Measurements from ENCODE around the gene RBM6. TPM values are rescaled to one million over a fixed set of nuclear protein-coding genes. Genes with fewer than 3 reads are reported as not detected.

RBM6 gene
- total and polyA plus RNA-seq, 2 of the 4 experiments (the other 2 are of a cell fraction): 38.5 to 64.6 TPM

GRCh38 chr3:49908373-49909199 lies 31.4 kb upstream of the RBM6 start:
- Histone ChIP-seq H3K27me3 (ENCODE audit: control insufficient read depth, insufficient read depth, low read length) (no peaks in the 10 kb centered on the region), H3K4me2 (ENCODE audit: low read depth, low read length) (no peak overlapping the region), H3K18ac (ENCODE audit: low read depth, low read length) (no peak overlapping the region), H3K9me1 (ENCODE audit: insufficient read depth, low read length) (no peaks in the 10 kb centered on the region), H3K4ac (ENCODE audit: low read depth, low read length) (no peak overlapping the region), H2BK20ac (ENCODE audit: low read depth, low read length) (no peak overlapping the region), H2BK15ac (ENCODE audit: low read depth, low read length) (no peak overlapping the region), H2BK120ac (ENCODE audit: low read depth, low read length) (no peak overlapping the region), H3K14ac (replicated peaks; ENCODE audit: low read depth, low read length) (no peak overlapping the region), H3K36me3 (ENCODE audit: control insufficient read depth, insufficient read depth, low read length) (peaks cover 21% of the 10 kb centered on the region), H2AFZ (replicated peaks; ENCODE audit: low read length, poor library complexity) (no peak overlapping the region), H3K9me3 (ENCODE audit: control insufficient read depth, insufficient read depth, low read length) (no peaks in the 10 kb centered on the region), H2BK5ac (ENCODE audit: low read depth, low read length, poor library complexity, severe bottlenecking) (no peak overlapping the region), H3K9ac (ENCODE audit: low read depth, low read length) (no peak overlapping the region), H3K27ac (ENCODE audit: insufficient read depth, low read length) (no peak overlapping the region), H3K56ac (ENCODE audit: extremely low read depth, insufficient read depth, low read length) (no peak overlapping the region), H3K4me3 (ENCODE audit: insufficient read depth, low read depth, low read length) (no peak overlapping the region), H4K91ac (ENCODE audit: insufficient read depth, low read depth, low read length) (no peak overlapping the region), H4K8ac (ENCODE audit: low read depth in 2 of 2, low read length in 2 of 2) (no peak overlapping the region), H3K4me1 (ENCODE audit: control insufficient read depth, insufficient read depth, low read length) (peaks cover 3% of the 10 kb centered on the region), H3K23ac (ENCODE audit: low read depth, low read length) (no peak overlapping the region), H4K20me1 (ENCODE audit: insufficient read depth, low read length) (no peaks in the 10 kb centered on the region), H3K79me1 (ENCODE audit: low read depth in 1 of 2, low read length in 2 of 2) (no peaks in the 10 kb centered on the region), H2AK5ac (ENCODE audit: low read depth, low read length) (no peak overlapping the region), H4K5ac (ENCODE audit: low read depth, low read length) (no peak overlapping the region), H2AK9ac (replicated peaks; ENCODE audit: low read depth, low read length, poor library complexity) (no peak overlapping the region)
- no peak for DNase-seq
- no peak for ATAC-seq (ENCODE audit: low read depth)
- WGBS, 2 experiments (ENCODE audit: extremely low coverage in 2 of 2, insufficient read length in 1 of 2): 100% methylated on average over 1 of the region's 14 CpGs; no CpG with 5 or more reads in 1 of the 2 experiments
- intact Hi-C loops (cut with micrococcal nuclease) (loop anchor here (5.0 kb wide), 1 partner anchor 66 kb away; no protein-coding TSS in a partner anchor), dilution Hi-C loops (cut with HindIII; ENCODE audit: low sequenced_read_pairs, unreplicated experiment) (no loop called here), in situ Hi-C loops (cut with MboI; ENCODE audit: low sequenced_read_pairs) (loop anchor here (5.0 kb wide), 1 partner anchor 206 kb away; no protein-coding TSS in a partner anchor)
- POLR2A ChIA-PET (ENCODE audit: unreplicated experiment): no interaction called here
- CTCF ChIA-PET: no interaction called here
- BruUV-seq (replicated peaks): no TSS peak
- no peak for TF ChIP-seq NFE2L2 (IDR thresholded peaks at IDR 0.05; ENCODE audit: low read depth, low read length)
- TF ChIP-seq POLR2A (IDR thresholded peaks at IDR 0.05; ENCODE audit: low read depth, low read length): no peak
- no peak for TF ChIP-seq MXI1 (IDR thresholded peaks at IDR 0.05; ENCODE audit: borderline replicate concordance, low read depth, low read length)
- TF ChIP-seq RFX5 (IDR thresholded peaks at IDR 0.05; ENCODE audit: low read depth, low read length): no peak
- TF ChIP-seq ELK1 (IDR thresholded peaks at IDR 0.05; ENCODE audit: borderline replicate concordance, low read depth, low read length): no peak
- no peak for TF ChIP-seq MAZ (IDR thresholded peaks at IDR 0.05; ENCODE audit: borderline replicate concordance, low read depth, low read length)
- TF ChIP-seq MAFK (IDR thresholded peaks at IDR 0.05; ENCODE audit: low read depth, low read length): no peak
- no peak for TF ChIP-seq RCOR1 (IDR thresholded peaks at IDR 0.05; ENCODE audit: insufficient replicate concordance, low read length)
- no peak for TF ChIP-seq SMC3 (IDR thresholded peaks at IDR 0.05; ENCODE audit: low read depth, low read length)
- no peak for TF ChIP-seq CEBPB (IDR thresholded peaks at IDR 0.05; ENCODE audit: low read depth, low read length)
- no peak for TF ChIP-seq CHD1 (IDR thresholded peaks at IDR 0.05; ENCODE audit: low read depth, low read length)
- TF ChIP-seq CTCF (conservative IDR thresholded peaks at IDR 0.05; ENCODE audit: low read depth, low read length): no peak
- no peak for TF ChIP-seq FOS (IDR thresholded peaks at IDR 0.05; ENCODE audit: low read depth, low read length)
- TF ChIP-seq USF2 (IDR thresholded peaks at IDR 0.05; ENCODE audit: low read depth, low read length): no peak
- no peak for TF ChIP-seq BHLHE40 (IDR thresholded peaks at IDR 0.05; ENCODE audit: low read depth, low read length)
